HUDEP-2 (cell line): ENCODE data around the gene CCDC43.
"Not testable (repeated sequence)": the region's sequence is repeated elsewhere in the genome, so short reads cannot be mapped to it uniquely, and the experiment has no call there.

Experiments used
- DNase-seq, 76 experiments: peaks; one replicate each; lab custom pipeline; 2025; ENCODE audit not compliant: unreplicated experiment in 76 of 76; lab: John Stamatoyannopoulos, UW

The CCDC43 gene

DNA sequence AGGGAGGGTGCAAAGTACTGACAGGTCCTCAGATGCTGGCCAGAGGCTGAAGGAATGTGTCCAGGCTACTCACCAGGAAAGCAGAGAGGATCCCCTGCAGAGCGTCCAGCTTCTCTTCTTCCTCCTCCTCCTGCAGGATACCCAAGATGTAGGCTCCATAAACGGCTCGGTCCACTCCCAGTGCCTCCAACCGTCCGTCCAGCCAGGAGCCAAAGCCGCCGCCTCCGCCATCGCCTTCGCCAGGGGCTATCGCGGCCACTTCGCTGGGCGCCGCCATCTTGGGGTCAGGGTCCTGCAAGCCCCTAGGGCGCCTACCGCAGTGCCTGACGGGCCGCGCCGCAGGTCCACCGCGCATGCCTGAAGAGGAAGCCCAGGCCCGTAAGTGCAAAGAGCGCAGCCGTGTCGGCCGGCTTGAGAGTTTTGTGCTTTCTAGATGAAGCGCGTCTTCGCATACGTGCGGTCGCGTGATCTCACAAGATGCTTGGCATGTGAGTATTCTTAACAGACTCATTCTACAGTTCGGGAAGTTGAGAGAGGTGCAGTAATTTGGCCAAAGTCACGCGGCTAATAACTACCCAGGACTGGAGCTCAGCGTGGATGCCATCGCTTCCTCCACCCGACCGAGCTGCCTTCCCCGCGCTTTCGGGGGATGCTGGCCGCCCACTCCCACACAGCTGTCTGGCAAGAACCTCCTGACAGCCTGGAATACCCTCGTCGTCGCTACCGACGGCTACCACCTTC is at the start of gene CCDC43:
Gene CCDC43, minus strand, starts transcription at position 300 of the 741 bp plus-strand sequence. Its CDS starts 23 bp downstream, at position 277.
- DNase-seq = peak; percentile 16 to 91 (median 80)

DNA sequence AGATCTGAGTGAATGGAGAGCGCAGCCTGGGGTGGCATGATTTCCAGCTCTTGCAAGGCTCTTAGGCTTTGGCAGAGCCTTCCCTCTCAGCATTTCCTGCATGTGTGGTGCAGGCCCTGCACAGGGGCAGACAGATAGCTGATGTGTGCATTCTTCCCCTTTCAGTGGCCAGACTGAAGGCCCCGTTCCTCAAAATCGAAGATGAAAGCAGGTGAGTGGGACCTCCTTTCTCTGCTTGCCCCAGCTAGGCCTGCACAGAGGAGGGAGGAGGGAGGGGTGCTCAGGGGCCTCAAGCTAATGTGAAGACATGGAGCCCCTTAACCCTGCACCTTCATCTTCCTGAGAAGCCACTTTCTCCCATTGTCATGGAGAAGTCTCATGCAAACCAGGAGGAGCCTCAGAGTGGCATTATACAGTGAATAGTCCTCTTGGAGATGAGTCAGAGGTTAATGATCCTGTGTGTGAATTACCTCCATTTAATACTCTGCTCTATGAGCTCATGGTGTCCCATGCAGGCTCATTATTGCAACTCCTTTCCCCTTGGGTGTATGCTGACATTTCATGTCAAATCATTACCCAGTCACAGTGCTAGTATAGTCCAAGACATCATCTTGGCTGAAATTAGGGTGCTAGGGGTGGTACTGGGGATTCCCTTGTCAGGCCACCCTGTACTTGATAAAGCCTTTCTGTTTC is 48.8 kb upstream of the CCDC43 start:
- DNase-seq = no peak

DNA sequence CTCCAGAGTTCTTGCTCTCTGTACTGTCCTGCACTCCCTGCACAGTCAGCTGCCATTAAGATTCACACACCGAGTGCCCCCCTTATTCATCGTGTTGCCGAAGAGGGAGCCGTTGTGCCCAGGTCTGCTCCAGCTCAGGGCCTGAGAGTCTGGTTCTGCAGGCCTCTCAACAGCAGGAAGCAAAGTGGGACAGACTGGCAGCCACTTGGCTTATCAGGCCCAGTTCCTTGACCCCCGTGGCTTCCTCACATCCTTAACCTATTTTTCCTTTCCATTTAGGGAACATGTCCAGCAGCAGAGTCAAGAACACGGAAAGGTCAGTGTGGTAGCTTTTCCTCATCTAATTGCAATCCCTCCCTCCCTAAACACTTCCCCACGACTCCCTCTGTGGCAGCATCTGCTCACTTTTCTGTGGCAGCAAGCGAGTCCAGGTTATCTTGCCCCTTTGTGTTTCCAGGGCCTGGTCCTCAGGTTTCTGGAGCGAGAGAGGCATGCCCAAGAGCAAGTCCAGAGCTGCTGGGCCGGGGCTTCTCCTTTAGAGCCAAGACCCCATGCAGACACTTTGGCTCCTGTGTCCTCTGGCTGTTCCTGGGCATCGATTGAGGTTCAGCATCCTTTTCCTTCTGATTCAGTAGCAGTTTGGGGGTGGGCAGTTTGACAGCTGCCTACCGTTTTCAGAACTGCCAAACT is 47.1 kb upstream of the CCDC43 start:
- no peak for DNase-seq

DNA sequence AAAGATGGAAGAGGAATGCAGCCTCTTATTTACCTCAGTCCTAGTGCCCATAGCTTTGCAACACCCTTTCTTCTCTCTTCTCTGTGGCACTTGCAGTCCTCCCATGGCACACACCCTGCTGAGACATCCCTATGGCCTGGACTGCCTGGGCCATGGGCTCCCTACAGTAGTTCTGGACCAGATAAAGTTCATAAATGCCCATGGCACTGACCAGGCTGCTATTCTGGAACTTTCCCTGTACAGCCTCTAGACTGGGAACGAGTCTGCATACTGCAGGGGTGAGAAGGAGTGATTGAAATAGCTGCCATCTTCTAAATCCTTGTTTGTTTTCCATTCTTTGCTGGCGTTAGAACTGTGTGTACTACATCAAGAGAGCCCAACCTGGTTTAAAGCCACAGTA is 44.7 kb upstream of the CCDC43 start:
- DNase-seq = no peak

GRCh38 chr17:44733753-44734152 is 44.2 kb upstream of the CCDC43 start:
- DNase-seq = peak in 2 of 76 experiments; percentile 2 to 13

GRCh38 chr17:44726121-44726520 is 36.5 kb upstream of the CCDC43 start:
- not testable (repeated sequence) for DNase-seq

DNA sequence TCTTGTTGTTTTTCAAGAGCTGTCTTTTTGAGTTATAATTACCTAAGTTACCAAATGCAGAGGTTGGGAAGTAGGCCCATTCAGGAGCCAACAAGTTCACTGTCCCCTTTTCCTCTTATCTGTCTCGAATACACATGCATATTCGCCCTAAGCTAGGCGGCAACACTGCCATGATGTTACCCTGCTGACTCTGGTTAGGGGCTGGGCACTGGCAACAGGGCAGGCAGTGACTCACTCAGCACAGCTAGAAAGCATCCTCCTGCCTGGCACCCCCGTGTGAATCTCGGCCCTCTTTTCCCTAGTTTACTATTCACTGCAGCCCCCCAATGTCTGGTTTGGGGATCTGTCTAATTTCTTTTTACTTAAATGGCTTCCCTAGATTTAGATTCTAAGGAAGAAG is 32.7 kb upstream of the CCDC43 start:
- no peak for DNase-seq

- DNase-seq = no peak
These were observed 29.9 kb upstream of the CCDC43 start for GRCh38 chr17:44719444-44719843.

DNA sequence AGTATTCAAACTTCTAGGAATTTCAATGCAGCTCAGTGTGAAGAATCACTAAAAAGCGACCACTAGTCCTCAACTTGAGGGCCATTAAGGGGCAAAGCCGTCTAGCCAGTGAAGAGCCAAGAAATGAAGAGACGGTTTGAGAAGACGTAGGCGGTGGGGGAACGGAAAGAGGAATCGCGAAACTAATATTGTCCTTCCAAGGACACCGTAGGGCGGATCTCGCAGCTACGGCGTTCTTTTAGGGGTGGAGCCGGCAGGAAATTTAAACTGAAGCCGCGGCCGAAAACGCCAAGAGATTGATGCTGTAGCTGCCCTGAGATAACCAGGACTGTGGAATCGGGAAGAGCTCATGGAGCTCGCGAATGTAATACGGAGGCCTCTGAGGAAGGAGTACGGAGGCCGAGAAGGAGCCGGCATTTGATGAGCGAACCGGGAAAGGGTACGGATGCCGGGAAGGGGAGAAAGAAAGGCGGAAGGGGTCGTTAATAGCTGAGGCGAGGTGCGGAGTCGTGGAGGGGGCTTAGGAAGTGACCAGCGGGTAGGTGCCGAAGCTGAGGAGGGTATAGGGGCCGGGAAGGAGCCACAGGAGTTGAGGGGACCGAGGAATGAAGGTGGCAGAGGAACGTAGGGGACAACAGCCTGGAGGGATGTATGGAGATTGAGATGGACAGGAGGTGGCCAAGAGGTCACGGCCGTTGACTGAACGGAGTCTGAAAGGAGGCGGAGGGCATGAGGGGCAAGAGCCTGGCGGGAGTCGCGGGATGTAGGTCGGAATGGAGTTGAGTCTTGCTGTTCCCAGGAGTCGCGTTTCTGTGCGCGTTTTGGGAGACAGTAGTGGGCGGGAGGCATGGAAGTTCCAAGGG is 19.1 kb upstream of the CCDC43 start, which contains the start of gene DBF4B:
Gene DBF4B, plus strand, starts transcription at position 265 of the 863 bp plus-strand sequence. Its CDS starts 156 bp downstream, at position 421.
- peak in 74 of 76 experiments; percentile 16 to 92 (median 73) for DNase-seq

DNA sequence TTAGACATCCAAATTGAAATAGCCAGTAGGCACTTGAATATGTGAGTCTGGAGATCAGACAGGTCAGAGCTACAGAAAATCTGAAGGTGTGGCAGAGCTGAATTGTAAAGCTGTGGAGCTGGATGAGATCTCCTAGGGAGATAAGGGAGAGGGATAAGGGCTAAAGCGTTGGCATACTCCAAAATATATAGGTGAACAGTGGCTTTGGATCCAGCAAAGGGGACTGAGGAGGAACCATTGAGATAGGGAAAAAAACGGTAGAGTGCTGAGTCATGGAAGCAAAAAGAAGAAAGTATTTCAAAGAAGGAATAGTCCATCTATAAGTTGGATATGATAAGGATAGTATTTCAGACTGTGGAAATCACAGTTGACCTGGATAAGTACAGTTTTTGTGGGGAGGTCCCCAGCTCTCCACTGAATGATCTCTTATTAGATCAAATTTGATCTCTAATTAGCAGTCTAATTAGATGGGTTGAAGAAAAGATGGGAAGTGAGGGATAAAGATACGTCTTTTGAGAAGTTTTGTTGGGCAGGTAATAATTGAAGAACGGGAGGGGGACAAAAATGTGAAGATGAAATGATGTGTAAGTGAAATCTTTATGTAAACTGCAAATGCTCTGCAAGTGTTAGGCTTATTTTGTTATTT is 18.3 kb upstream of the CCDC43 start:
- DNase-seq = peak in 2 of 76 experiments; percentile 4 to 13

DNA sequence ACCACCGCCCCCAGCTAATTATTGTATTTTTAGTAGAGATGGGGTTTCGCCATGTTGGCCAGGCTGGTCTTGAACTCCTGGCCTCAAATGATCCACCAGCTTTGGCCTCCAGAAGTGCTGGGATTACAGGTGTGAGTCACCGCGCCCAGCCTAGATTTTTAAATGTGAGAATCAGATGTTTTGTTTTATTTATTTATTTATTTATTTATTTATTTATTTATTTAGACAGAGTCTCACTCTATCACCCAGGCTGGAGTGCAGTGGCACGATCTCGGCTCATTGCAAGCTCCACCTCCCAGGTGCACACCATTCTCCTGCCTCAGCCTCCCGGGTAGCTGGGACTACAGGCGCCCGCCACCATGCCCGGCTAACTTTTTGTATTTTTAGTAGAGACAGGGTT is 10.7 kb upstream of the CCDC43 start:
- not testable (repeated sequence) for DNase-seq

DNA sequence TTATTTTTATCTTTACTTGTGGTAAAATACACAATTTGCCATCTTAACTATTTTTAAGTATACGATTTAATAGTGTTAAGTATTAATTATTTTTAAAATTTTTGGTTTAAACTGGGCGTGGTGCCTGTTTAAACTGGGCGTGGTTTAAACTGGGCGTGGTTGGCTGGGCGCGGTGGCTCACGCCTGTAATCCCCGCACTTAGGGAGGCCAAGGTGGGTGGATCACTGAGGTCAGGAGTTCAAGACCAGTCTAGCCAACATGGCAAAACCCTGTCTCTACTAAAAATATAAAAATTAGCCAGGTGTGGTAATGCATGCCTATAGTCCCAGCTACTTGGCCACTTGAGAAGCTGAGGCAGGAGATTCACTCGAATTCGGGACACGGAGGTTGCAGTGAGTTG is 4.0 kb upstream of the CCDC43 start:
- peak in 8 of 76 experiments; percentile 1 to 26 (median 8) for DNase-seq

DNA sequence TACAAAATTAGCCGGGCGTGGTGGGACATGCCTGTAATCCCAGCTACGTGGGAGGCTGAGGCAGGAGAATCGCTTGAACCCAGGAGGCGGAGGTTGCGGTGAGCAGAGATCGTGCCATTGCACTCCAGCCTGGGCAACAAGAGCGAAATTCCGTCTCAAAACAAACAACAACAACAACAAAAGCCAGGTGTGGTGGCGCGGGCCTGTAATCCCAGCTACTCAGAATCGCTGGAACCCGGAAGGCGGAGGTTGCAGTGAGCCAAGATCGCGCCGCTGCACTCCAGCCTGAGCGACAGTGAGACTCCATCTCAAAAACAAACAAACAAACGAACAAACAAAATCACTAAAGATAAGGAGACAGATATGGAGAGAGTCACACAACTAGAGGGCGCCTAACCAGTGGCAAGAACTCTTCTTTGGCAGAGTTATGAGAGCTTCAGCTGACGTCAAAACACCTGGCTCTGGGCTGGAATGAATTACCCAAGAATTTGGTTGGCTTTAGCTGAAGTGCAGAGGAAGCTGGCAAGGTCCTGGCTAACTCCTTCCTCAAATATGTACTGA is 1.2 kb upstream of the CCDC43 start:
- DNase-seq = peak in 1 of 76 experiments; percentile 5

DNA sequence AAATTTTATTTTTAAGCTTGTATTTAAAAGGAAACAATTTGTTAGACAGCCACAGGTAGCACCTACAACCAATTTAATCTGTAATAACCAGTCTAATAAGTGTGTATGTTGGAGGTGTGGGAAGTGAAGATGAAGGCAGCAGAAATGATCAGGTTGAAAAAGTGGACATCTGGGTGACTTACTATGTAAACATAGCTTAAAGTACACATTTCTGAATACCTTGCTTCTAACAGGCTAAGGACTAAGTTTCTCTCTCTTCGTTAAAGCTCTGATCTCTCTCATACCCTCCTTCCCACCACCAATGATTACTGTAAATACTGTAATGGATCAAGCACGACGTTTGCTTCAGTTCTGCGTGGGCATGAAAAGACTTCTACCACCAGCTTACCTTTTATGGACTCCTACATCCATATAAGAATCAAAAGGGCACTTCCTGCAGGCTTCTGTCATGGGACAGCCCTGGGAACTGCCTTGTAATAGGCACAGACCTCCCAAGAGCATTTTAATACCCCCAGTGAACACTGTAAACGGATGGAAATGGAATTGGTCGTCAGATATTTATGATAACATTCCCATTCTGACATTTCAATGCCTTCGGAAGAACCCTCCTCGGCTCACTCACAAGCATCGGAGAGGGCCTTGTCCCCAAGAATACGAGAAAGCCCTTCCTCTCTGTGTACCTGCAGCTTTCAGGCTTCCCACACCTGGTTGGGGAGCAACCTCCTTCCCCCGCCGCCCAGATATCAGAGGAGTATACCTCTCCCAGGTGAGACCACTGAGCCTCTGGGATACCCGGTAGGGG is 700 bp downstream of the CCDC43 start:
- DNase-seq = peak in 2 of 76 experiments; percentile 3 to 47

- no peak for DNase-seq
These were observed 1.4 kb downstream of the CCDC43 start for GRCh38 chr17:44688200-44688599.

DNA sequence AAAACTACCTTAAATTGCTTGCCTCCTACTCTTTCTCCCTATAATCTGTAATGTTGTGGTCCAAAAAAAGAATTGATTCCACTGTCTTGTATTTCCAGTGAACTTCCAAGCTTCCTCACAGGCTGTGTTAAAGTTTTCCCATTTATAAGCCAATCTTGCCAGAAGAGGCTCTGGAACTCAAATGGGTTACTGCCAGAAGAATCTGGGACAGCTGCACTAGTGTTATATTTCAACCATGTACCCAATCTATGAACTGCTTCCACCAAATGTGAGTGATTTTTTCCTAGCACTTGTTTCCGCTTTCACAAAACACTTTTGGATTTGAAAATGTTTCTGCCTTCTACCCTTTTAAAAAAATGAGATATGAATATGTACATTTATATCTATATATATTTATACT is 1.8 kb downstream of the CCDC43 start:
- DNase-seq = no peak

GRCh38 chr17:44683303-44683702 is 6.3 kb downstream of the CCDC43 start:
- DNase-seq = not testable (repeated sequence)

- DNase-seq = no peak
These were observed 12.4 kb downstream of the CCDC43 start for GRCh38 chr17:44677136-44677535.

DNA sequence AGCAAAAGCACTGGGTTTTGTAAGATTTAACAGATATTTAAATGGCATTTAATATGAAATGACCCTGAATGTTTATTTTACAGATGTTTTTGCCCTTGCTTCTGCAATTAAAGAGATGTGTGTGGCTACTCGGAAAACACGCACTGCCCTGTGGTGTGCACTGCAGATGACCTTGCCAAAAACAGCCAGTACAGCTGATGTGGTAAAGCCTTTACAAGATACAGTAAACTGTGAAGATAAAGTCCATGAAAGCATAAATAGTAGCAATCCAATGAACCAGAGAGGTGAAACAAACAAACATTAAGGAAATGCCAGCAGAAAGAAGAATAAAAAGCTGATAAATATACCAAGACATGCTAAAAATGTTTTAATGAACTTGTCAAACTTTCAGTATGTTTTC is 15.7 kb downstream of the CCDC43 start:
- no peak for DNase-seq
